Stimulated activated naive CD8-positive, alpha-beta T cell treated with anti-CD3 and anti-CD28 coated beads, Interleukin-15, amount 100 ng/mL, for 72 hours (primary cell): ENCODE measurements around the gene MACROD2.

Source experiments
- ATAC-seq: fragments of 150-1000 bp; cut with Tn5 transposase; 2 replicates; pipeline ENCODE4 v1.10.0; 2021; ENCODE audit warnings: mild to moderate bottlenecking, moderate library complexity
- DNase-seq, 2 donors: peaks; one replicate each; pipeline ENCODE4 v3.0.0; 2021 to 2022
- H3K27ac Mint-ChIP-seq, 2 donors: one replicate each; pipeline ENCODE4 v1.8.0; 2022; ENCODE audit warnings: mild to moderate bottlenecking in 2 of 2, mixed read lengths in 2 of 2, moderate library complexity in 2 of 2
- H3K27me3 Mint-ChIP-seq: one replicate; pipeline ENCODE4 v1.8.0; 2022; ENCODE audit warnings: mixed read lengths
- H3K4me1 Mint-ChIP-seq: one replicate; pipeline ENCODE4 v1.8.0; 2022; ENCODE audit warnings: mild to moderate bottlenecking, mixed read lengths
- H3K4me3 Mint-ChIP-seq, 2 donors: one replicate each; pipeline ENCODE4 v1.8.0; 2022; ENCODE audit warnings: mild to moderate bottlenecking in 2 of 2, mixed read lengths in 2 of 2, moderate library complexity in 1 of 2
- H3K9me3 Mint-ChIP-seq, 2 donors: one replicate each; pipeline ENCODE4 v1.8.0; 2022; ENCODE audit warnings: mixed read lengths in 2 of 2

MACROD2 gene

GRCh38 chr20:15302075-15302474, 1306.8 kb downstream of the MACROD2 start:
- no peak overlapping the region for H3K4me3 Mint-ChIP-seq
- H3K27me3 Mint-ChIP-seq: no peaks in the 10 kb centered on the region
- no peak overlapping the region for H3K27ac Mint-ChIP-seq
- DNase-seq: no peak
- no peak for ATAC-seq
- H3K9me3 Mint-ChIP-seq: peaks cover 4 to 23% of the 10 kb centered on the region in 2 donors
- H3K4me1 Mint-ChIP-seq: no peaks in the 10 kb centered on the region

GRCh38 chr20:15310361-15310760, 1315.0 kb downstream of the MACROD2 start:
- Mint-ChIP-seq H3K4me1 (no peaks in the 10 kb centered on the region), H3K9me3 (peaks cover 5 to 6% of the 10 kb centered on the region in 2 donors), H3K27me3 (no peaks in the 10 kb centered on the region), H3K27ac (no peak overlapping the region), H3K4me3 (no peak overlapping the region)
- DNase-seq (no peak), ATAC-seq (no peak)

- no peak for ATAC-seq
Measured at GRCh38 chr20:15316556-15316955, 1321.2 kb downstream of the MACROD2 start.

GRCh38 chr20:15317546-15318232, 1322.4 kb downstream of the MACROD2 start:
- H3K4me1 Mint-ChIP-seq: no peaks in the 10 kb centered on the region
- H3K9me3 Mint-ChIP-seq: peaks cover 8 to 12% of the 10 kb centered on the region in 2 donors

More at GRCh38 chr20:15316556-15316955, 1321.2 kb downstream of the MACROD2 start:
- Mint-ChIP-seq H3K4me1 (no peaks in the 10 kb centered on the region), H3K27me3 (no peaks in the 10 kb centered on the region), H3K4me3 (no peak overlapping the region), H3K9me3 (peaks cover 7 to 12% of the 10 kb centered on the region in 2 donors), H3K27ac (no peak overlapping the region)
- DNase-seq: no peak

GRCh38 chr20:15318682-15319081, 1323.4 kb downstream of the MACROD2 start:
- DNase-seq (no peak), ATAC-seq (no peak)
- Mint-ChIP-seq H3K4me3 (no peak overlapping the region), H3K27ac (no peak overlapping the region), H3K9me3 (peaks cover 8 to 12% of the 10 kb centered on the region in 2 donors), H3K27me3 (no peaks in the 10 kb centered on the region), H3K4me1 (no peaks in the 10 kb centered on the region)

More at GRCh38 chr20:15317546-15318232, 1322.4 kb downstream of the MACROD2 start:
- H3K27me3 Mint-ChIP-seq: no peaks in the 10 kb centered on the region
- no peak overlapping the region for H3K4me3 Mint-ChIP-seq
- no peak for DNase-seq
- no peak overlapping the region for H3K27ac Mint-ChIP-seq
- no peak for ATAC-seq

- Mint-ChIP-seq H3K27ac (no peak overlapping the region), H3K9me3 (peaks cover 8 to 12% of the 10 kb centered on the region in 2 donors), H3K4me3 (no peak overlapping the region), H3K4me1 (no peaks in the 10 kb centered on the region), H3K27me3 (no peaks in the 10 kb centered on the region)
- ATAC-seq: no peak
- no peak for DNase-seq
Measured at GRCh38 chr20:15319439-15319838, 1324.1 kb downstream of the MACROD2 start.

GRCh38 chr20:15320941-15321340, 1325.6 kb downstream of the MACROD2 start:
- DNase-seq: no peak
- H3K4me1 Mint-ChIP-seq: no peaks in the 10 kb centered on the region

GRCh38 chr20:15327123-15327522, 1331.8 kb downstream of the MACROD2 start:
- ATAC-seq (no peak), DNase-seq (no peak)
- no peaks in the 10 kb centered on the region for H3K4me1 Mint-ChIP-seq
- H3K4me3 Mint-ChIP-seq: no peak overlapping the region
- no peaks in the 10 kb centered on the region for H3K9me3 Mint-ChIP-seq
- H3K27me3 Mint-ChIP-seq: no peaks in the 10 kb centered on the region
- no peak overlapping the region for H3K27ac Mint-ChIP-seq

More at GRCh38 chr20:15320941-15321340, 1325.6 kb downstream of the MACROD2 start:
- Mint-ChIP-seq H3K9me3 (peaks cover 7 to 8% of the 10 kb centered on the region in 2 donors), H3K27ac (no peak overlapping the region), H3K4me3 (no peak overlapping the region), H3K27me3 (no peaks in the 10 kb centered on the region)
- no peak for ATAC-seq

- no peak for ATAC-seq
- DNase-seq: no peak
- no peaks in the 10 kb centered on the region for H3K9me3 Mint-ChIP-seq
- H3K27me3 Mint-ChIP-seq: no peaks in the 10 kb centered on the region
- no peaks in the 10 kb centered on the region for H3K4me1 Mint-ChIP-seq
- H3K27ac Mint-ChIP-seq: no peak overlapping the region
- no peak overlapping the region for H3K4me3 Mint-ChIP-seq
Measured at GRCh38 chr20:15328084-15328483, 1332.8 kb downstream of the MACROD2 start.

- Mint-ChIP-seq H3K9me3 (peaks cover 4 to 12% of the 10 kb centered on the region in 2 donors), H3K4me3 (no peak overlapping the region)
- no peak for ATAC-seq
Measured at GRCh38 chr20:15332711-15333160, 1337.4 kb downstream of the MACROD2 start.

GRCh38 chr20:15333170-15333569, 1337.9 kb downstream of the MACROD2 start:
- no peaks in the 10 kb centered on the region for H3K4me1 Mint-ChIP-seq
- H3K27me3 Mint-ChIP-seq: no peaks in the 10 kb centered on the region
- peaks cover 4 to 12% of the 10 kb centered on the region in 2 donors for H3K9me3 Mint-ChIP-seq
- H3K4me3 Mint-ChIP-seq: no peak overlapping the region
- no peak for ATAC-seq
- H3K27ac Mint-ChIP-seq: no peak overlapping the region
- no peak for DNase-seq

More at GRCh38 chr20:15332711-15333160, 1337.4 kb downstream of the MACROD2 start:
- no peak for DNase-seq
- H3K27ac Mint-ChIP-seq: no peak overlapping the region
- no peaks in the 10 kb centered on the region for H3K4me1 Mint-ChIP-seq
- H3K27me3 Mint-ChIP-seq: no peaks in the 10 kb centered on the region

- DNase-seq (no peak), ATAC-seq (no peak)
- H3K4me1 Mint-ChIP-seq: no peaks in the 10 kb centered on the region
- H3K9me3 Mint-ChIP-seq: peaks cover 4 to 17% of the 10 kb centered on the region in 2 donors
- no peaks in the 10 kb centered on the region for H3K27me3 Mint-ChIP-seq
- no peak overlapping the region for H3K27ac Mint-ChIP-seq
- H3K4me3 Mint-ChIP-seq: no peak overlapping the region
Measured at GRCh38 chr20:15336011-15336410, 1340.7 kb downstream of the MACROD2 start.

GRCh38 chr20:15336536-15336935, 1341.2 kb downstream of the MACROD2 start:
- Mint-ChIP-seq H3K4me1 (no peaks in the 10 kb centered on the region), H3K9me3 (peaks cover 4 to 17% of the 10 kb centered on the region in 2 donors), H3K27me3 (no peaks in the 10 kb centered on the region), H3K4me3 (no peak overlapping the region), H3K27ac (no peak overlapping the region)
- ATAC-seq (no peak), DNase-seq (no peak)

GRCh38 chr20:15339264-15339663, 1343.9 kb downstream of the MACROD2 start:
- no peak for ATAC-seq
- Mint-ChIP-seq H3K4me1 (no peaks in the 10 kb centered on the region), H3K4me3 (no peak overlapping the region)

GRCh38 chr20:15342991-15343523, 1347.7 kb downstream of the MACROD2 start:
- no peak for ATAC-seq
- no peaks in the 10 kb centered on the region for H3K4me1 Mint-ChIP-seq

More at GRCh38 chr20:15339264-15339663, 1343.9 kb downstream of the MACROD2 start:
- H3K27ac Mint-ChIP-seq: no peak overlapping the region
- peaks cover 8 to 21% of the 10 kb centered on the region in 2 donors for H3K9me3 Mint-ChIP-seq
- no peaks in the 10 kb centered on the region for H3K27me3 Mint-ChIP-seq
- no peak for DNase-seq

GRCh38 chr20:15345287-15345686, 1350.0 kb downstream of the MACROD2 start:
- Mint-ChIP-seq H3K9me3 (peaks cover 13 to 29% of the 10 kb centered on the region in 2 donors), H3K4me3 (no peak overlapping the region), H3K4me1 (no peaks in the 10 kb centered on the region), H3K27ac (no peak overlapping the region), H3K27me3 (no peaks in the 10 kb centered on the region)
- ATAC-seq (no peak), DNase-seq (no peak)

More at GRCh38 chr20:15342991-15343523, 1347.7 kb downstream of the MACROD2 start:
- no peak for DNase-seq
- H3K4me3 Mint-ChIP-seq: no peak overlapping the region
- no peak overlapping the region for H3K27ac Mint-ChIP-seq
- no peaks in the 10 kb centered on the region for H3K27me3 Mint-ChIP-seq
- H3K9me3 Mint-ChIP-seq: peaks cover 7 to 16% of the 10 kb centered on the region in 2 donors
